IPS-11a (cell line): Measurements from ENCODE around the gene ATM.

ENCODE experiments used
- H3K4me3 ChIP-seq: one replicate; pipeline ENCODE4 v1.5.1; 2013; ENCODE audit warnings: low read depth, low read length, control low read depth

ATM gene, protein sequence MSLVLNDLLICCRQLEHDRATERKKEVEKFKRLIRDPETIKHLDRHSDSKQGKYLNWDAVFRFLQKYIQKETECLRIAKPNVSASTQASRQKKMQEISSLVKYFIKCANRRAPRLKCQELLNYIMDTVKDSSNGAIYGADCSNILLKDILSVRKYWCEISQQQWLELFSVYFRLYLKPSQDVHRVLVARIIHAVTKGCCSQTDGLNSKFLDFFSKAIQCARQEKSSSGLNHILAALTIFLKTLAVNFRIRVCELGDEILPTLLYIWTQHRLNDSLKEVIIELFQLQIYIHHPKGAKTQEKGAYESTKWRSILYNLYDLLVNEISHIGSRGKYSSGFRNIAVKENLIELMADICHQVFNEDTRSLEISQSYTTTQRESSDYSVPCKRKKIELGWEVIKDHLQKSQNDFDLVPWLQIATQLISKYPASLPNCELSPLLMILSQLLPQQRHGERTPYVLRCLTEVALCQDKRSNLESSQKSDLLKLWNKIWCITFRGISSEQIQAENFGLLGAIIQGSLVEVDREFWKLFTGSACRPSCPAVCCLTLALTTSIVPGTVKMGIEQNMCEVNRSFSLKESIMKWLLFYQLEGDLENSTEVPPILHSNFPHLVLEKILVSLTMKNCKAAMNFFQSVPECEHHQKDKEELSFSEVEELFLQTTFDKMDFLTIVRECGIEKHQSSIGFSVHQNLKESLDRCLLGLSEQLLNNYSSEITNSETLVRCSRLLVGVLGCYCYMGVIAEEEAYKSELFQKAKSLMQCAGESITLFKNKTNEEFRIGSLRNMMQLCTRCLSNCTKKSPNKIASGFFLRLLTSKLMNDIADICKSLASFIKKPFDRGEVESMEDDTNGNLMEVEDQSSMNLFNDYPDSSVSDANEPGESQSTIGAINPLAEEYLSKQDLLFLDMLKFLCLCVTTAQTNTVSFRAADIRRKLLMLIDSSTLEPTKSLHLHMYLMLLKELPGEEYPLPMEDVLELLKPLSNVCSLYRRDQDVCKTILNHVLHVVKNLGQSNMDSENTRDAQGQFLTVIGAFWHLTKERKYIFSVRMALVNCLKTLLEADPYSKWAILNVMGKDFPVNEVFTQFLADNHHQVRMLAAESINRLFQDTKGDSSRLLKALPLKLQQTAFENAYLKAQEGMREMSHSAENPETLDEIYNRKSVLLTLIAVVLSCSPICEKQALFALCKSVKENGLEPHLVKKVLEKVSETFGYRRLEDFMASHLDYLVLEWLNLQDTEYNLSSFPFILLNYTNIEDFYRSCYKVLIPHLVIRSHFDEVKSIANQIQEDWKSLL (N-terminal part only)

DNA sequence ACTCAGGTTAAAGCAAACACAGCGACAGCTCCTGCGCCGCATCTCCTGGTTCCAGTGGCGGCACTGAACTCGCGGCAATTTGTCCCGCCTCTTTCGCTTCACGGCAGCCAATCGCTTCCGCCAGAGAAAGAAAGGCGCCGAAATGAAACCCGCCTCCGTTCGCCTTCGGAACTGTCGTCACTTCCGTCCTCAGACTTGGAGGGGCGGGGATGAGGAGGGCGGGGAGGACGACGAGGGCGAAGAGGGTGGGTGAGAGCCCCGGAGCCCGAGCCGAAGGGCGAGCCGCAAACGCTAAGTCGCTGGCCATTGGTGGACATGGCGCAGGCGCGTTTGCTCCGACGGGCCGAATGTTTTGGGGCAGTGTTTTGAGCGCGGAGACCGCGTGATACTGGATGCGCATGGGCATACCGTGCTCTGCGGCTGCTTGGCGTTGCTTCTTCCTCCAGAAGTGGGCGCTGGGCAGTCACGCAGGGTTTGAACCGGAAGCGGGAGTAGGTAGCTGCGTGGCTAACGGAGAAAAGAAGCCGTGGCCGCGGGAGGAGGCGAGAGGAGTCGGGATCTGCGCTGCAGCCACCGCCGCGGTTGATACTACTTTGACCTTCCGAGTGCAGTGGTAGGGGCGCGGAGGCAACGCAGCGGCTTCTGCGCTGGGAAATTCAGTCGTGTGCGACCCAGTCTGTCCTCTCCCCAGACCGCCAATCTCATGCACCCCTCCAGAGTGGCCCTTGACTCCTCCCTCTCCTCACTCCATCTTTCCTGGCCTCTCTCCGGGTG, at the start of gene ATM, which contains the start of gene NPAT:
ATM (plus strand) TSS at position 494 of the 774 bp plus-strand sequence. CDS start 4,558 bp downstream, outside the sequence.
NPAT (minus strand) TSS at position 65 of the 774 bp plus-strand sequence. CDS start 102 bp downstream, outside the sequence.
- peak within 1 kb of the TSS; percentile 98 for H3K4me3 ChIP-seq

DNA sequence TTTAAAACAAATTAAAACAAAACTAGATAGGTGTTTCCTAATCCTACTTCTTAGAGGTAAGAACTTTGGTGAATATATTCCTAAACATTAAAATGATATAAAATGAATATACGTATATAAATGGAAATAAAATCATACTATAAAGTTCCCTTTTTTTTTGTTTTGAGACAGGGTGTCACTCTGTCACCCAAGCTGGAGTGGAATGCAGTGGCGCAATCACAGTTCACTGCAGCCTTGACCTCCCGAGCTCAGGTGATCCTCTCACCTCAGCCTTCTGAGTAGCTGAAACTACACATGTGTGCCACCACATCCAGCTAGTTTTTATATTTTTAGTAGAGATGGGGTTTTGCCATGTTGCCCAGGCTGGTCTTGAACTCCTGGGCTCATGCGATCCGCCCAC, 45.3 kb upstream of the ATM start:
- no peak overlapping the region for H3K4me3 ChIP-seq

DNA sequence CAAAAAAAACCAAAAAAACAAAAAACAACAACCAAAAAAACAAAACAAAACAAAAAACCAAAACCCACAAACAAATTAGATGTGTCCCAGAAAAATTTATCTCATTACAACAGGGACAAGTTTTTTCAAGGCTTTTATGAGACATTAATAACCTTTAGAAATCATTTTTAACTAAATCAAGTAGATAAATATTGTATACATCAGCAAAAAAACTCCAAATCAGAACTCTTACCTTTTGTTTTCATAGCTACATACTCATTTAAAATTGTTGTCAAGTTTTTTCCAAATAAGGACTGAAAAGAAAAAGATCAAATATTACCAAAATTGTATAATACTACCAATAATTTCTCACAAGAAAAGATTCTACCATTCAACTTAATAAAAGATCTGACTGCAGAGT, 29.1 kb upstream of the ATM start:
- H3K4me3 ChIP-seq = no peak overlapping the region

DNA sequence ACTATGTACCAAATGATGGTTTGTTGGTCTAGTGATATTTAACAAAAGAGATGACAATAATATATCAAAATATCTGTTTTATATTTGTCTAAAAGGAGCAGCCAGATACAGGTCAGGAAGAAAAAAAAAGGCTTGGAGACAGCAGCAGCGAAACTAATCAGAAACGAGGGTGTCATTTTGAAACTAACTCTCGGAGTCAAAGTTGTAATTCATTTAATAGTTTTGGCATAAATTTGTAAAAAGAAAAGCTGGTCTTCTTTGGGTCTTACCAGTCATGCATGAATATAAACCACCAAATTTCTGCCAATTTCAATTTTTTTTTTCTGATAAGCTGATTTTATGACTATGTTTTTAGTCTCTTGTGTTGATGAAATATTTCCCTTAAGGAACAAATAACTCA, 26.0 kb upstream of the ATM start:
- H3K4me3 ChIP-seq = no peak overlapping the region

DNA sequence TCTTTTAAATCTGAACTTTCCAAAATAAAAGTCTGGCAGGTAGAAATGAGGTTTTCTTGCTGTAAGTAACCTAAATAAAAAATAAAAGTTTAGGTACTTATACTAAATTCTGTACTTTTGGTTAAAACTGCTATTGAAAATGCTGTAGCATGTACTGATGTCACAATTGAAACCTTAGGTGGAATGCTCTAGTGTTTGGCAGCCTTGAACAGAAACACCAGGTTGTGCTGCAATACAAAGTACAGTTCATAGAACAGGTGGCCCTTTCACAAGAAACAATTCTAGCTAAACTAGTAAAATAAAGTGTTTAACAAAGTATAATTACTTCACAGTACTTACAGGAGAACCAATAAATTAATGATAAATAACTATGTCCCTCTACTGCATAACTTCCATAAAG, 25.5 kb upstream of the ATM start:
- no peak overlapping the region for H3K4me3 ChIP-seq

DNA sequence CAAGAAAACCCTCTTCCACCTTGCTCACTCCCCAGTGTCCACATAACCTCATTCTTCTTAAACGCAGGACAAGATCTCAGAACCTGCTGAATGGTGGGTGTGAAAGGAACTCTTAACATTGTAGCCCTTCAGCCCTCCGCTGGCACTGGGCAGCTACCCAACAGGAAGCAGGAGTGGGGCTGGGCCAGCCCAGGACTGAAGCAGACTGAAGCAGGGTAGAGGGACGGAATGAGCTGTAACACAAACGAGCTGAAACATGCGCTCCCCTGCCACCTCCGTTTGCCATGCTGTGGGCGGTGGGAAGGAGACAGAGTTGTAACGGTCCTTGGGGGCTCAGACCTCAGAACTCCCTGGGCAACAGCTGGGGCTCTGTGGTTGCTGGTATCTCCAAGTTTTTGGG, 24.0 kb upstream of the ATM start:
- no peak overlapping the region for H3K4me3 ChIP-seq

DNA sequence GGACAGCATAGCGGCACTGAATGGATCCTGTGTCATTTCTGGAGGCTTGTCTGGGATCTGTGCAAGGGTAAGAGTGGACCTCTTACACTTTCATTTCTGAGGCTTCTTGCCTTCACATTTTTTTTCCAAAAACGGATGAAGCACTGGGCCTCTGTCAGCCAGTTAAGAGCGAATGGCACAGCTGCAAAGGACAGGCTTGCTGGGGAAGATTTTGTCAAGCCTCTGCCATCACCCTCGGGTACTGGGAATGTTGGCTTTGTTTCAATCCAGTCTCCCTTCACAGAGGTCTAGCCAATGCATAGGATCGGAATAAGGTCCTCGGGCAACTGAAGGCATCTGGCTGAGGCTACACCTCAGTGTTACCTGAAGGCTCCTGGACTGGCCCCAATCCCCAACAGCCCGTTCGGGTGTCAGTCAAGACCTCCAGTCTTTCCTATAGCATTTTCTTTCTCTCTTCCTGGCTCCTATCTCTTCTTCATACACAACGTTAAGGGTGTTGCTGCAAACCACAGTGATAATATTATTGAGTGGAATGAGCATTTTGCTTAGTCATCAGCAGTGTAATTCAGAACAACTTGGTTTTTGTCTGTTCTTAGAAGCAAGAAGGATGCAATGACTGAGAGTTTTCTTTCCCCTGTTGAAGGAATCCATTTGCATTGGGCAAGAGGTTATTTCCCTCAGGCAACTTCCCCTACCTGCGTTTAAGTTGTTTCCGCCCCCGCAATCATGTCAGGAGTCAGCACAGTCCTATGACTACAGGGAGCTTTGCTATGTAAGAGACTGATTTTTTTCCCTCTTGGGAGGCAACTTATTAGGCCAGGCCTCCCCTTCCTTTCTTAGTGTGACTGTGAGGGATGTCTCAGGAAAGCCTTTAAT, 23.2 kb upstream of the ATM start:
- H3K4me3 ChIP-seq = no peak overlapping the region

DNA sequence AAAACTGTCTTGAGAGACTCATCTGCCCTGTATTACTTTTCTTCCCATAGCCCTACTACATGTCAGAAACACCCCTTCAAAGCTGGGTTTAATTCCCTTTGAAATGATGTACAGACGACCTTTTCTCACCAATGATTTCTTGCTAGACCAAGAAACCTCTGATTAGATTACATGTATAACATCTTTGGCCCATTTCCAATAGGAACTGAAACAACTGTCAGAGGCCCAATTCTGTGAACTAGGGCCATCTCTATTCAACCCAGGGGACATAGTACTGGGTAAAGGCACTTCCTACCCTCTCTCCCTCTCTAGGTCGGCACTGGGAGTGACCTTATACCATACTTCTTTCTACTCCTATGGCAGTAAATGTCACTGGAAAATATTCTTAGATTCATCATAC, 19.8 kb upstream of the ATM start:
- no peak overlapping the region for H3K4me3 ChIP-seq

DNA sequence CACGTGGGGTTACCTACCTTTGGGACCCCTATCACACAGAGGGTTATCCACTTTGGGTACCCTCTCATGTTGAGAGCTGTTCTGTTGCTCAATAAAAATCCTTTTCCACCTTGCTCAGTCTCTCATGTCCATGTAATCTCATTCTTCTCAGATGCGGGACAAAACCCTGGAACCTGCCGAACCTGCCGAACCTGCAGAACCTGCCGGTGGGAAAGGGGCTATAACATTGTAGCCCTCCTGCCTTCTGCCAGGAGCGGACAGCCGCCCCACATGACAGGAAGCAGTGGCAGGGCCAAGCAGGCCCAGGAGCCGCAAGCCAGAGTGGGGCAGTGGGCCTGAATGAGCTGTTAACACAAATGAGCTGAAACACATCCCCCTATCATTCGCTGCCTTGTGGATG, 18.5 kb upstream of the ATM start:
- H3K4me3 ChIP-seq = no peak overlapping the region

DNA sequence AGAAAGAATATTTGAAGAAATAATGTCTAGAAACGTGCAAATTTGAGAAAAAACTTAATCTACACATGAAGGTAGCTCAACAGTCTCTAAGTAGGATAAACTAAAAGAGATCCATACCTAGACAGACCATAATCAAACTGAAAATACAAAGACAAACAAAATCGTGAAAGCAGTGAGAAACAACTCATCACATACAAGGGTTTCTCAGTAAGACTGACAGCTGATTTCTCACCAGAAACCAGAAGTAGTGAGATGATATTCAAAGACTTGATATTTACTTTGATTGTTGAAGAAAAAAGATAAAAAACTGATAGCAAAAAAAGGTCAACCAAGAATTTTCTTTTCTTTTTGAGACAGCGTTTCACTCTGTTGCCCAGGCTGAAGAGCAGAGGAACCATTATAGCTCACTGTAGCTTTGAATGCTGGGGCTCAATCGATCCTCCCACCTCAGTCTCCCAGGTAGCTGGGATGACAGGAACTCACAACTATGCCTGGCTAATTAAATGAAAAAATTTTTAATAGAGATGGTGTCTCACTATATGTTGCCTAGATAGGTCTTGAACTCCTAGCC, 17.9 kb upstream of the ATM start:
- H3K4me3 ChIP-seq = no peak overlapping the region

DNA sequence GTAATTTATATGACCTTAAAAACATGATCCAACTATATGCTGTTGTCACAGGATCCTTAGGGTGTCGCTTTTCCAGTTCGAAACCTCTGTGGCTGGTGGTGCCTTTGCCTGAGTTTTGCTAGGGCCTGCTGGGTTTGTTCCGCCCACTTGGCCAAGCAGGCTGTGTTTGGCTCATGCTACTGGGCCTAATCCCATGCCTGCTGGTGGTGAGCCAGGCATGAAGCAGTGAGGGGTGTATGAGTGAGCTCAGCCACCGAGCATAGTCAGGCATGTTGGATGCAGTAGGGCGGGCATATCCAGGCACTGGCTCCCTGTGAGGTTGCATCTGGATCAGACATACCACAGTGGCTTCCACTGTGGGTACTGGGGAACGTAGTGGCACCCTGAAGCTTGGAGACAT, 16.7 kb upstream of the ATM start:
- no peak overlapping the region for H3K4me3 ChIP-seq

DNA sequence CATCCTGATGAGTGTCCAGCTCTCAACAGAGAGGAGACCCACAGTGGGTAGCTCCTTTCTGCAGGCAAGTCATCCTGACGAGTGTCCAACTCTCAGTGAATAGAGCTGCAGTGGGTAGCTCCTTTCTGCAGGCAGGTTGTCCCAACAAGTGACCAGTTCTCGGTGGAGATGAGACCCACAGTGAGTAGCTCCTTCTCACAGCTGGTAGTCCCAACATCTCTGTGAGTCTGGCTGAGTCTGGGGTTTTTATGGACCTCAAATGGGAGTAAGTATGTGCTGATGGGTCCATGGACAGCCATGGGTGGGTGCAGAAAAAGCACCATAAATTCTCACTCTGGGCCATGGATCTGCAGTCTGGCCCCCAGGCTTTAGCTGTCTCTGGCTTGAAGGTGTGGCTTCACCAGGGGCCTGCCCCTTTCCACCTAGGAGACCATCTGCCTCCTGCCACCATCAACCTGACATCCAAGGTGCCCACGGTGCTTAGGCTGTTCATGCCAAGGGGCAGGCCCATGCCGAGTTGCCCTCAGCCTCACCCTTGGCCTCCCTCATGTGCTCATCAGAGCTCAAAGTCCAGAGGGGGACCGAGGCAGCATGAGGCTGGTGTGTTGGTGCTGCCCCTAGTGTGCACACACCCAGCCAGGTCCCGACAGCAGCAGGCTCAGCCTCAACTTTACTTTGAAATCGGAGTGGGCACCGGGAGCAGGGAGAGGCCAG, 15.7 kb upstream of the ATM start:
- no peak overlapping the region for H3K4me3 ChIP-seq

DNA sequence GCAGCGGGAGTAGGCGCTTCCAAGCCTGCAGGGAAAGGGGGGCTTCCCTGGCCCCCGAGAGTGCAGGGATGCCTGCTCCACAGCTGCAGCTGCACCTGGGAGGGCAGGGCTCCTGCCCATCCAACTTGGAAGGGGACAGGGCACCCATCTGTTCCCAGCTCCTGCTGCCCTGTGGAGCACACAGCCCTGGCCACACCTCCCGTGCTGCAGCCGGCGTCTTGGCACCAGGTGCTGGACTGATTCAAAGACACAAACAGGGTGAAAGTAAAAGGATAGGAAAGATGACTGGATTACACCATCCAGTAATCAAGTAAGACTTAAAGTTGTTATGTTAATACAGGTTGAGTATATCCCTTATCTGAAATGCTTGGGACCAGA, 15.2 kb upstream of the ATM start:
- H3K4me3 ChIP-seq = no peak overlapping the region

DNA sequence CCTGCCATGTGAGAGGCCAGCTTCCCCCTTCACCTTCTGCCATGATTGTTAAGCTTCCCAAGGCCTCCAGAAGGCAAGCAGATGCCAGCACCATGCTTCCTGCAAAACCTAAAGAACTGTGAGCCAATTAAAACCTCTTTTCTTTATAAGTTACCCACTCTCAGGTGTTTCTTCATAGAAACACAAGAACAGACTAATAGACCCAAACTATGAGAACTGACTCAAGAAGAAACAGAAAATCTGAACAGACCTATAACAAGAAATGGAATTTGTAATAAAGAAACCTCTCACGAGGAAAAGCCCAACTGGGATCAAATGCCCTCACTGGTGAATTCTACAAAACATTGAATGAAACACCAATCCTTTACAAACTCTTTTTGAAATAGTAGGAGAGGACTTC, 12.4 kb upstream of the ATM start:
- H3K4me3 ChIP-seq = no peak overlapping the region

DNA sequence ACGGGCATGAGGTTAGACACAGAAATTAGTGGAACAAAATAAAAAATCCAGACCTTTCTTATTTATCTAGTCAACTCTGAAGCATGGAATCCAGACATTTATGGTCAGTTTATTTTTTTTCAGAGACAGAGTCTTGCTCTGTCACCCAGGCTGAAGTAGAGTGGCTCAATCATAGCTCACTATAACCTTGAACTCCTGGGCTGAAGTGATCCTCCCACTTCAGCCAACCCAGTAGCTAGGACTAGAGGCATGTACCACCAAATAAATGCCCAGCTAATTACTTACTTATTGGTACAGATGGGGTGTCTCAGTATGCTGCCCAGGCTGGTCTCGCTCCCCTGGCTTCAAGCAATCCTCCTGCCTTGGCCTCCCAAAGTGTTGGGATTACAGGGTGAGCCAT, 9.1 kb upstream of the ATM start:
- H3K4me3 ChIP-seq = no peak overlapping the region

DNA sequence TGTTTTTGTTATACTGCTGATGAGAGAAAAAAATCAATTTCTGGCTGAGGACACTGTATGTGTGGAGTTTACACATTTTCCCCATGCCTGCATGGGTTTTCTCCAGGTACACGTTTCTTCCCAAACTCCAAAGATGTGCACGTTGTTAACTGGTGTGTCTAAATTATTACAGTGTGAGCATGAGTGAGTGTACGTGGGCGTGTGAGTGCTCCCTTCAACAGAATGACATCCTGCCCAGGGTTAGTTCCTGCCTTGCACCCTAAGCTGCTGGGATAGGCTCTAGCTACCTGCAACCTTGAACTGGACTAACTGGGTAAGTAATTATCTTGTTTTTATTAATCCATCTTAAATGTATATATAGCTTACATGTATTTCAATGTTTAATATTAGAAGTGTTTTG, 5.9 kb upstream of the ATM start:
- H3K4me3 ChIP-seq = no peak overlapping the region

DNA sequence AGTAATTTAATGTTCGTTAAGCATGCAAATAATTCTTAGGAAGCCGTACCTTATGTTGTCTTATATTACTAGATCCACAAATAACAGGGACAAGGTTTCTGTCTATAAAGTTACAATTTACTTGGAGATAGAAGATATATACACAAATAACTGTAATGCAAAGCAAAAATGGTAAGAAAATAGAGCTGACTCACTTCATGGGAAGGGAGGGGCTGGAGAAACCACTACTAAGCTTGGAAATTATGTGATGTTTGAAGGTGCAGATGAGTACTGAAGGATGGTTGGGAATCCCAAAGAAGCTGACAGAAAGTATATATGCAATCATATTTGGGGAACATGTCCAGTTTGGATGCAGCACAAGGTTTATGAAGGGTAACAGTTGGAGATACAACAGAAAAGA, 4.4 kb upstream of the ATM start:
- no peak overlapping the region for H3K4me3 ChIP-seq
